Hippocampal formation (tissue), 2 donors: ENCODE data around the gene SAE1.

Experiments used
- DNase-seq, 2 donors: peaks; one replicate each; lab custom pipeline; 2025; lab: John Stamatoyannopoulos, UW

The SAE1 gene

GRCh38 chr19:47106821-47107201, 23.8 kb upstream of the SAE1 start:
- DNase-seq, result no peak

- peak in 1 of 2 donors; percentile 22 for DNase-seq
These were observed 23.3 kb upstream of the SAE1 start for GRCh38 chr19:47107202-47107952.

- DNase-seq, result peak in 1 of 2 donors; percentile 54
These were observed 22.5 kb upstream of the SAE1 start for GRCh38 chr19:47107953-47108746.

- peak in 1 of 2 donors; percentile 62 for DNase-seq
These were observed 21.5 kb upstream of the SAE1 start for GRCh38 chr19:47109177-47109540.

GRCh38 chr19:47109541-47110375, 20.9 kb upstream of the SAE1 start:
- DNase-seq, result peak; percentile 11 to 62

- peak in 1 of 2 donors; percentile 33 for DNase-seq
These were observed 20.1 kb upstream of the SAE1 start for GRCh38 chr19:47110521-47111005.

- DNase-seq, result peak; percentile 26 to 33
These were observed 19.5 kb upstream of the SAE1 start for GRCh38 chr19:47111006-47111621.

- no peak for DNase-seq
These were observed 18.9 kb upstream of the SAE1 start for GRCh38 chr19:47111682-47112165.

GRCh38 chr19:47112166-47112996, 18.3 kb upstream of the SAE1 start:
- DNase-seq, result peak; percentile 58 to 76

- peak; percentile 96 to 98 for DNase-seq
These were observed 17.4 kb upstream of the SAE1 start, which contains the start of gene ZC3H4 for GRCh38 chr19:47112997-47113849. Gene ZC3H4, minus strand, starts transcription at chr19:47113776. Its CDS starts 1,192 bp downstream, at chr19:47112584.

GRCh38 chr19:47113850-47114651, 16.6 kb upstream of the SAE1 start:
- DNase-seq, result no peak

- DNase-seq, result no peak
These were observed 10.1 kb upstream of the SAE1 start for GRCh38 chr19:47120470-47121067.

- DNase-seq, result no peak
These were observed 8.0 kb upstream of the SAE1 start for GRCh38 chr19:47122359-47123335.

- no peak for DNase-seq
These were observed 7.2 kb upstream of the SAE1 start for GRCh38 chr19:47123406-47123805.

- peak in 1 of 2 donors; percentile 69 for DNase-seq
These were observed 5.5 kb upstream of the SAE1 start for GRCh38 chr19:47124937-47125668.

- DNase-seq, result no peak
These were observed 5.0 kb upstream of the SAE1 start for GRCh38 chr19:47125669-47125938.

- DNase-seq, result no peak
These were observed 1.1 kb upstream of the SAE1 start for GRCh38 chr19:47129579-47129978.
